PC-9 (cell line): ENCODE results near the gene DYNLL2.

Experiments used
- CTCF ChIP-seq: fragments of 200-600 bp; sonication (generic); conservative IDR thresholded peaks from 2 replicates; pipeline ENCODE4 v1.6.1; 2017; ENCODE audit warnings: mixed run types, antibody characterized with exemption, mild to moderate bottlenecking, moderate library complexity
- EZH2 ChIP-seq: fragments of 200-600 bp; sonication (generic); IDR thresholded peaks from 2 replicates; pipeline ENCODE4 v1.8.0; 2017; ENCODE audit warnings: antibody characterized with exemption, low read depth

GRCh38 chr17:58119491-58119890 is 36.3 kb downstream of the DYNLL2 start:
- no peak for TF ChIP-seq EZH2
- TF ChIP-seq CTCF: no peak
